IPS DF 19.7 (cell line): ENCODE measurements around the gene TFF3.

Experiments
- DNase-seq: peaks from one replicate; pipeline ENCODE4 v3.0.0-alpha.2; 2013; ENCODE audit warnings: low read depth, low spot score

TFF3 gene, protein sequence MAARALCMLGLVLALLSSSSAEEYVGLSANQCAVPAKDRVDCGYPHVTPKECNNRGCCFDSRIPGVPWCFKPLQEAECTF

DNA sequence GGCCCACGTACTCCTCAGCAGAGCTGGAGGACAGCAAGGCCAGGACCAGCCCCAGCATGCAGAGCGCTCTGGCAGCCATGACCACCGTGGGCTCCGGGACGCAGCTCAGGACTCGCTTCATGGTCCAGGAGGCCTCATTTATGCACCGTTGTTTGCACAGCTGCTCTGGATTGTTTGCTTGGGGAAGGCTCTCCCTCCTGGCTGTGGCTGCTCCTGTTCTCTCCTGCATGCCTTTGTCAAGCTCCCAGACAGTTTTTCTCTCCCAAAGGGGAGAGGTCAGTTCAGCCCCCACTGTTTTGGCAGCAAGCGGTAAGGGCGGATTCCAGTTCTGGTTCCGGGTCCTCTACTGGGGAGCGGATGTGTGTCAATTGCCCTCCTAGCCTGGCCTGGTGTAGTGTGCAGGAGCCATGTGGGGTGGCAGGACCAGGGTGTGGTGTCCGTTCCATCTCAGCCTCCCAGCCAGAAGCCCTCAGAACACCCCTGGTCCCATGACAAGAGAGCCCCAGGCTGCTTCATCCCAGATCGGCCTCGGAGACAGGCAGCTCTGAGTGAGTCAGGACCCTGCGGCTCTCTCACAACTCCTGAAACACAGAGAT, at the start of gene TFF3:
TSS of gene TFF3 (minus strand) at position 114 of the 596 bp plus-strand sequence. CDS start at position 79, 35 bp downstream.
- DNase-seq: no peak

DNA sequence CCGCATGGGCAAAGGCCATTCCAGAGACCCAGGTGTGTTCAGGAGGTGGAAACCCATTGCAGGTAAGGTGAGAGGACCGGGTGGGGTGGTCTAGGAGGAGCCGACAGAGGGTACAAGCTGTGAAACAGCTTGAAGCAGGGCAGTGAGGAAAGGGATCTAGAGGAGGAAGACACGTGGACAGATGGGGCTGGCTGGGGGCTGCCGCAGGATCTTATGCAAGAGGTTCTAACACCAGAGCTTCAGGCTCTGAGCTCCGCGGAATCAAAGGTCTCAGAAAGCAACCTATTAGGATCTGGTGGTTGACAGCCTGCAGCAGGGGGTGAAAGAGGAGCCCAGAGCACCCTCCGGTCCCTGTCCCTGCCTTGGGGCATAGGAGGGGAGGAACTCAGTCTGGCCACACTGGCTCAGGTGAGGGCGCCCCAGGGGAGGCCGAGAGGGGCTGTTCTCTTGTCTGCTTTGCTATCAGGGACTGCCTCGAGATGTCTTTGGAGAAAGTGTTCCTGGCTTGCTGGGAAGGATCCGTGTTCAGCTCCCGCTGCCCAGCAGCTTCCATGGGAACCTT, 49.2 kb upstream of the TFF3 start:
- no peak for DNase-seq

DNA sequence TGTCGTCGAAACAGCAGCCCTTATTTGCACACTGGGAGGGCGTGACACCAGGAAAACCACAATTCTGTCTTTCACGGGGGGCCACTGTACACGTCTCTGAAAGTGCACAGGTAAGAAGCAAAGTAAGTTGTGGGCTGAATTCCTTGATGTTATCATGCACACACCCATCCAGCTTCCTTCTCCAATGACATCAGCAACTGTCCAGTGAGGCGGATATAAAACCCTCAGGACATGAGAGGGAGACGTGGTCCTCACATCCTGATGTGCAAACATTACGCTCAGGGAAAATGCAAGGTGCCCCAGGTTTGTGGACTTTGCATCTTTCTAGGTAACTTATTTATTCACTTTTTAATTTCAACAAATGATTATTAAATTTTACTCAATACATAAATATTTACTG, 48.1 kb upstream of the TFF3 start:
- DNase-seq: no peak

DNA sequence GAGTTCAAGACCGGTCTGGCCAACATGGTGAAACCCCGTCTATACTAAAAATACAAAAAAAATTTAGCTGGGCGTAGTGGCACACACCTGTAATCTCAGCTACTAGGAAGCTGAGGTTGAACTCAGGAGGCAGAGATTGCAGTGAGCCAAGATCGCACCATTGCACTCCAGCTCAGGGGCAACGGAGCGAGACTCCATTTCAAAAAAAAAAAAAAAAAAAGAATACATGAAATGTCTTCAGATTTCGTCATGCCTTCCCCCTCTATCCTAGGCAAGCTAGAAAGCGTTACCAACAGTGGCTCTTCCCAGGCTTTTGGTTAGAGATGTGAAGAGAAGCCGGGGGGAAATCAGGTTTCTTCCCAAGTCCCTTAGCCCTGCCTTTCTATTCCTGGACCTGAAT, 47.5 kb upstream of the TFF3 start:
- no peak for DNase-seq

DNA sequence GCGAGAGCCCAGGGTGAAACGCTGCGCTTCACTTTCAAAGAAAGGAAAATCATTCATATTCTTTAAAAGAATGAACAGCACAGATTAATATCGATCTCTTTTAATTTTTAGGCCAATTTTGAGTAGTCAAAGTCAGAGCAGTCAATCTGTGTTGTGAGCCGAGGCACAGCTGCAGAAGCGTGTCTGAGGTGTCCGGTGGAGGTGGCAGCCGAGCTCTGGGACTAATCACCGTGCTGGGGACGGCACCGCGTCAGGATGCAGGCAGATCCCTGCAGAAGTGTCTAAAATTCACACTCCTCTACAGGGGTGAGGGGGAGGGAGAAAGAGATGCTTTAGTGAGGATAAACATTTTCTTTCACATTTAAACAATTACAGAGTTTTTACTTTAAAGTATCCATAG, 47.0 kb upstream of the TFF3 start:
- no peak for DNase-seq

DNA sequence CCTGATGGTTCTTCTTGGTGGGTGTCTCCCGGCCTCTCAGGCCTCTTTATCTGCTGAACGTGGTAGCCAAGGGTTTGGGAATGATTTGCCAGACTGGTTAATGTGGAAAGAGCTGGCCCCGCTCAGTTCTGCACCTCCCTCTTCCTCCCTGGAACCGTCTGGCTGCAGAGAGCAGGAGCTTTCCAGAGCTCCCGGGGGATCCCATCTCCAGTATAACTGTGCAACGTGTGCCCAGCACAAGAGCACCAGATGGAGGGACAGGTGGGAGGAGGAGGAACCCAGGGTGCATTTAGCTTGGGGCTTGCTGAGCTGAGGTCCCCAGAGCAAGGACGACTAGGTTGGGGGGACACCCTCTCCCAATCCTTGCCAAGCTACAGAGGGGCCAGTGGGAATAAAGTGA, 46.1 kb upstream of the TFF3 start:
- no peak for DNase-seq

DNA sequence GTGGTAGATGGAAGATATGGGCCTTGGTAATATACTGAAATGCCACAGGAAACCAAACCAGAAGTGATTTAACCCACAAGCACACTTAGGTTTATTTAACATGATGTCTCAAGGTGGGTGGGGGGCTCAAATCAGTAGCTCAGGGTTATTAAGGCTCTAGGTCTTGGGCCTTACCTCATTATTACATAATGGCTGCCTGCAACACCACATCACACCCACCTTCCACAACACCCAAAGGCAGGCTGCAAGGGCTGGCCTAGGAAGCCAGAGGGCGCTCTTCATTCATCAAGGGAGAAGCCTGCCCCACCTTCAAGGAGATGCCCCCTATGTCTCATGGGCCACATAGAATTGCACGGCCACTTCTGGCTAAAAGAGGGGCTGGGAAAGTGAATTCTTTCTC, 45.1 kb upstream of the TFF3 start:
- no peak for DNase-seq

DNA sequence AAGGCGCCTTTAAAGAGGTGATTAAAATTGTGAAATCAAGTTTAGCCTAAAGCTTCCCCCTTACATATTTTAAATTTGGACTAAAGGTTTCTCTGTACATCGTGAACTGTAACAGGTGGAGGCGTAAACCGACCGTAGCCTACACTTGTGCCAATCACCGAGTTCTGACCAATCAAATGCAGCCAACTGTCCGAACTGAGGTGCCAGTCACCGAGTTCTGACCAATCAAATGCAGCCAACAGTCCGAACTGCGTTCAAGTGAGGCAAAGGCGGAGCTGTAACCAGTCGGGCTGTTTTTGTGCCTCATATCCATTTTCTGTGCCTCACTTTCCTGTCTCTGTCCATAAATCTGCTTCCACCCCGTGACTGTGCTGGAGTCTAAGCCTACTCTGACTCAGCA, 43.7 kb upstream of the TFF3 start:
- DNase-seq: no peak

DNA sequence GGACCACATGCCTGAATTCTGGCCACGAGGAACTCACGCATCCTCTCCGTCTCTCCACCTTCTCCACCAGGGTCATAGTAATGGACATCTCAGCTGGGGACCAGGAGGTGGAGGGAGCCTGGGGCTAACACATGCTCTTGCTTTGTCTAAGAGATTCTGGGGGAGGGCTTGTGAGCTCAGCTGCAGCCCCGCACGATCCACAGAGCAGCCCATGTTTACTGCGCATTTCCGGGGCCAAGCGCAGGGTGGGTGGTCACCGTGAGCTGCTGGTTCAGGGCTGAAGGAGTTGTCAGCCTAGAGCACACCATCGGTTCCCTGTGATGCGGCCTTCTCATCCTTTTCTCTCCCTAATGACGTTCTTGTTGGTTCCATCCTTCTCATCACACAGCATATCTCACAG, 43.1 kb upstream of the TFF3 start:
- no peak for DNase-seq

DNA sequence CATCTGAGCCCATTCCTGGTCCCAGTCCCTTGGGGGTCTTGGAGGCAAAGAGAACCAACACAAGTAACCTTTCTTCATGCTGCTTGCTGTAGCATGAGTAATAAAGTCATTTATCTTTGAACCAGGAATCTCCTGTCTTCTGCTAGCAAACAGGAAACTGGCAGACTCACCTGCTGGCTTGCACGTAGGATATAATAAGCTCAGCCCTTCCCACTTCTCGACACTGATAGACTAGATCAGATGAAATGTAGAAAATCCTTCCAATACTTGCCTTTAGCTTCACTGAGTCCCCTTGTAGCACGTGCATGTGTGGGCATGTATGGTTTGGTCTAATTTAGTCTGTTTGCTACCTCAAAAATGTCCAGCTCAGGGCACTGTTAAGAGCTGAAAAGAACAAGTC, 42.1 kb upstream of the TFF3 start:
- DNase-seq: no peak

DNA sequence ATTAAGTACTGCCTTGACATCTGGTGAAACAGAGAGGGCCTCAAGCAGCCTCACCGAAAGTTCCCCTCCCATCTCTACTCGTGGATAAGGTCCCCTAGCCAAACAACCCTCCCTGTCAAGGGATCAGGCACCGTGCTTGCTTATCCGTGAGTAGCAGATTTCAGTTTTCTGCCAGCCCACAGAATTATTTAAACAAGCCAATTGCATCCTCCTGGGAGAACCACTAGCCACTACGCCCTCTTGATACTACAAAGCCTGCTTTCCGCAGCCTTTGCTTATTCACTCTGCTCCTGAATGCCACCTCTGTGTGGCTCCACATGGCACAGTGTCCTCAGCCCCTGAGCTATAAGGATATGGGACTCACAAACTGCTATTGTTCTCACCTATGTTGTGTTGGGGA, 41.4 kb upstream of the TFF3 start:
- DNase-seq: no peak

DNA sequence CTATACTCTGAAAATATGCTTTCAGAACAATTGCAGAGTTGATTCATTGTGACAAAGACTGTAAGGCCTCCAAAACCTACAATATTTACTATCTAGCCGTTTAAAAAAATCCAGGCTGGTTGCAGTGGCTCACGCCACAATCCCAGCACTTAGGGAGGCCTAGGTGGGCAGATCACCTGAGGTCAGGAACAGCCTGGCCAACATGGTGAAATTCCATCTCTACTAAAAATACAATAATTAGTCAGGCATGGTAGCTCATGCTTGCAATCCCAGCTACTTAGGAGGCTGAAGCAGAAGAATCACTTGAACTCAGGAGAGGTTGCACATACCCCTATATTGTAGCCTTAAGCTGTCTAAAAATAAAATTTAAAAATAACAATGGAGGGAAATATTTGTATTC, 40.8 kb upstream of the TFF3 start:
- DNase-seq: no peak

DNA sequence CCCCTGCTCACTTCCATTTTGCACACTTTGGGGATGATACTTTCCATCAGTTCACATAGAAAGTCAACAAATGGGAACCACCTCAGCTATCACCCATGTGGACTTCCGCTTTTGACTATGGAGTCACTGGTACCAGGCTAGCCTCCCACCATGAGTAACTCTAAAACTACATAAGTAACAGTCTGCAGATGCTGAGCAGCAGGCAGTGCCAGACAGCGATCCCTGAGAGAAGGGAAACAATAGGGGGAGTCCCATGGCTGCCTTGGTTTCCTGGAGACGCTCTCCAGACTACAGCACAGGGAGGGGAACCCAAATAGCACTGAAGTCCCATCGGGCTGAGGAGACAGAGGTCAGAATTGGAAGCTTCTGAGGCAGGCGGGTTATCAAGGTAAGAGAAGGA, 38.4 kb upstream of the TFF3 start:
- no peak for DNase-seq

DNA sequence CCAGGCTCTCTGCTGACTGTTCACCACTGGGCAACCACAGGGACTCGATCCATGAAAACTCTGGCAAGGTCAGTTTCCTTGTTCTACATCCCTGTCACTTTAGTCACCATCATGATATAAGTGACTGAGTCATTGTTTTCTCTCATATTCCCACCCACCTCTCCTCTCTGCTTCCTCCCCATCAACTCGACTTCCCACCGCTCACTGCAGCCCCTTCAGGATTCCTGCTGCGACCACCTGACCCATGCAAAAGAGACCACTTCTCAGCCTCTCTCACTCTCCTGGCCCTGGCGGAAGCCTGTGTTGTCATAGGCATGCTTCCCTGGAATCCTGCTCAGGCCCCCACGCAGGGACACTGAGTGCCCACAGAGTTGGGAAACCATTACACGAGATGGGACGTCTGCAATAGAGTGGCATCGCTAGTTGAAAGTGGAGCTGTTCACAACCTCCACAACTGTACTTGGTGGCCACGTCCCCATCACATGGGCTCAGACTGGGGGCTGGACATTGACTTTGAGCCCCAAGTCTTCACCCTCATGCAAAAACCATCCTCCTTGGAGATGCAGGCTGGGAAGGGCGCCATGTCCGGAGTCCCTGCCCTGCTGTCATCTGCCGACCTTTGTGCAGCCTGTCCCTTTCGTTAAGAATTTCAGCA, 37.4 kb upstream of the TFF3 start:
- DNase-seq: no peak

DNA sequence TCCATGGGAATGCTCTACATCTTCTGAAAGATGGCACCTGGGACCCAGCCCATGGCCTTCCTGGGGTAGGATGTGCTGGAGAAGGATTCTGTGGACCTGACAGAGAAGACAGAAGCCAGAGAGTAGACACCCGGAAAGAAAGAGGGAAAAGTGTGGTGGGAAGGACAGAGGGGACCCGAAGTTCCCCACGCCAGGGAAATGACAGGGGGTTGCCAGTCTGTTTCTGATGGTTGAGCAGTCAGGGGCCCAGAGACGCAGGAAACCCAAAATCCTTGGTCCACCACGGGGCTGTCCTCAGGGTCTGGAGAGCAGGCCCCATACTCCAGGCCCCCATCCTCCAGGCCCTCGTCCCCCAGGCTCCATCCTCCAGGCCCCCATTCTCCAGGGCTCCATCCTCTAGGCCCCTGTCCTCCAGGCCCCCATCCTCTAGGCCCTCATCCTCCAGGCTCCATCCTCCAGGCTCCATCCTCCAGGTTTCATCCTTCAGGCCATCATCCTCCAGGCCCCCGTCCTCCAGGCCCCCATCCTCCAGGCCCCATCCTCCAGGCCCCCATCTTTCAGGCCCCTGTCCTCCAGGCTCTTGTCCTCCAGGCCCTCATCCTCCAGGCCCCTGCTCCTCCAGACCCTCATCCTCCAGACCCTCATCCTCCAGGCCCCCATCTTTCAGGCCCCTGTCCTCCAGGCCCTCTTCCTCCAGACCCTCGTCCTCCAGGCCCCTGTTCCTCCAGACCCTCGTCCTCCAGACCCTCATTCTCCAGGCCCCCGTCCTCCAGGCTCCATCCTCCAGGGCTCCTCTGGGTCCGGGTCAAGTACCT, 36.6 kb upstream of the TFF3 start:
- no peak for DNase-seq

DNA sequence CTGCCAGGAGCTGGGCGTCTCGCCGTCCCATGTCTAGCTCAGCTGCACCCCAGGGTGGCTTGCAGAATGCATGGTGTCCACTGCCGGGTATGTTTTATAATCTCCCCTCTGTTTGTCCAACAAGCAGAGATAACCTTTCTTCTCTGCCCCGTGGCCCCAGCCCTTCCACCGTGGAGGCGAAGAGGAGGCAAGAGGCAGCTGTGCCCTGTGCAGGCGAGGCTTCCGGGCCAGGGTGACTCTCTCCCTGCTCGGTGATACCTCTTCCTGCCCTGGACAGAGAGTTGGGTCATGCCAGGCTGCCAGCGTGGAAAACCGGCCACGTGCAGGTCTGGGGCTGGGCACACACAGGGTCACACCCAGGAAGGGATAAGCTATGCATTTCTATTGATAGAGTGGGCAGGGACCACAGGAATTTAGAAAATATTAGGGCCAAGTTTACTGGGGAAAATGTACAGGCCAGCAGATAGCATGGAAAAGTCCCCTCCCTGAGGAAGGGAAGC, 35.8 kb upstream of the TFF3 start, which contains the start of gene TFF2:
TSS of gene TFF2 (minus strand) at position 68 of the 500 bp plus-strand sequence. CDS start at position 31, 37 bp downstream.
- DNase-seq: no peak

DNA sequence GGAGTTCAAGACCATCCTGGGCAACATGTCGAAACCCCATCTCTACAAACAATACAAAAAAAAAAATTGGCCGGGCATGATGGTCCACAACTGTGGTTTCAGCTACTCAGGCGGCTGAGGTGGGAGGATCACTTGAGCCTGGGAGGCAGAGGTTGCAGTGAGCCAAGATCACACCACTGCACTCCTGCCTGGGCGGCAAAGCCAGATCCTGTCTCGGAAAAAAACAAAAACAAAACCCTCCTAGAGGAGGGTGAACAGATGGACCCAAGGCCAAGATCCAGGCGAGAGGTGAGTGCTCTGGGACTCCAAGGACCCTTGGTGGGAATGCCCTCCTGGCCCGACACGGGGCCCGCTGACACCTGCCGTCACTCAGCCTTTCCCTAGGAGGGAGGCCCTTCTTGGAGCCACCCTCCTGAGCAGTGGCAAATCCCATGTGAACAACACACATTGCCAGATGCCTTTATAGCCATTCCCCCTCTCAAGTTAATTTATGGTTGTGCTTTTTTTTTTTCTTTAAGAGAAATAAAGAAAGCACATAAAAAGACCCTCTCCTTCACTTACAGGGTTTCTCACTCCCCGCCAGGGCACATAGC, 35.2 kb upstream of the TFF3 start:
- no peak for DNase-seq

DNA sequence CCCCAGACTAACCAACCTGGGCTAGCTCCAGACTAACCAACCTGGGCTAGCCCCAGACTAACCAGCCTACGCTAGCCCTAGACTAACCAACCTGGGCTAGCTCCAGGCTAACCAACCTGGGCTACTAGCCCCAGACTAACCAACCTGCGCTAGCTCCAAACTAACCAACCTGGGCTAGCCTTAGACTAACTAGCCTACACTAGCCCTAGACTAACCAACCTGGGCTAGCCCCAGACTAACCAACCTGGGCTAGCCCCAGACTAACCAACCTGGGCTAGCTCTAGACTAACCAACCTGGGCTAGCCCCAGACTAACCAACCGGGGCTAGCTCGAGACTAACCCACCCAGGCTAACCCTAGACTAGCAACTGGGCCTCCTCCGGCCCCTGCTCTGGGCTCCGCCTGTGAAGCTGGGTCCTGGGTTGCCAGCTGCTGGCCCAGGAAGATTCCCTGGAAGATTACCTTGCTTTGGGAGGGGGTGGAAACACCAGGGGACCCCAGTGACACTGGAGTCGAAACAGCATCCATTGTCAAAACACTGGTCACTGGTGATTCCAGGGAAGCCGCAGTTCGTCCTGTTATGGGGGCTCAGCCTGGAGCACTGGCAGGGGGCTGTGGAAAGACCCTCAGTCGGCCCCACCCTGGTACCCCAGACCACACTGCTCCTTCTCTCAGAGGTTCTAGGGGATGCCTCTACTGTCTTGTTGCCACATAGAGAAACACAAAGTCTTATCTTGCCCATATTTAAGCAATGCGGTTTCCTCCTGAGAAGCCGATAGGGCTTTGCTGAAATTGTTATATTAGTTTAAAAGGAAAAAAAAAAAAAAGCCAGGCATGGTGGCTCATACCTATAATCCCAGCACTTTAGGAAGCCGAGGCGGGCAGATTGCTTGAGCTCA, 34.5 kb upstream of the TFF3 start:
- DNase-seq: no peak

DNA sequence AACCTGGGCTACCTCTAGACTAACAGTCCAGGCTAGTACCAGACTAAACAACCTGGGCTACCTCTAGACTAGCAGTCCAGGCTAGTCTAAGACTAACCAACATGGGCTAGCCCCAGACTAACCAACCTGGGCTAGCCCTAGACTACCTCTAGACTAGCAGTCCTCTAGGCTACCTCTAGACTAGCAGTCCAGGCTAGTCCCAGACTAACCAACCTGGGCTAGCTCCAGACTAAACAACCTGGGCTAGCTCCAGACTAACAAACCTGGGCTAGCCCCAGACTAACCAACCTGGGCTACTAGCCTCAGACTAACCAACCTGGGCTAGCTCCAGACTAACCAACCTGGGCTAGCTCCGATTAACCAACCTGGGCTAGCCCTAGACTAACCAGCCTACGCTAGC, 33.6 kb upstream of the TFF3 start:
- no peak for DNase-seq

DNA sequence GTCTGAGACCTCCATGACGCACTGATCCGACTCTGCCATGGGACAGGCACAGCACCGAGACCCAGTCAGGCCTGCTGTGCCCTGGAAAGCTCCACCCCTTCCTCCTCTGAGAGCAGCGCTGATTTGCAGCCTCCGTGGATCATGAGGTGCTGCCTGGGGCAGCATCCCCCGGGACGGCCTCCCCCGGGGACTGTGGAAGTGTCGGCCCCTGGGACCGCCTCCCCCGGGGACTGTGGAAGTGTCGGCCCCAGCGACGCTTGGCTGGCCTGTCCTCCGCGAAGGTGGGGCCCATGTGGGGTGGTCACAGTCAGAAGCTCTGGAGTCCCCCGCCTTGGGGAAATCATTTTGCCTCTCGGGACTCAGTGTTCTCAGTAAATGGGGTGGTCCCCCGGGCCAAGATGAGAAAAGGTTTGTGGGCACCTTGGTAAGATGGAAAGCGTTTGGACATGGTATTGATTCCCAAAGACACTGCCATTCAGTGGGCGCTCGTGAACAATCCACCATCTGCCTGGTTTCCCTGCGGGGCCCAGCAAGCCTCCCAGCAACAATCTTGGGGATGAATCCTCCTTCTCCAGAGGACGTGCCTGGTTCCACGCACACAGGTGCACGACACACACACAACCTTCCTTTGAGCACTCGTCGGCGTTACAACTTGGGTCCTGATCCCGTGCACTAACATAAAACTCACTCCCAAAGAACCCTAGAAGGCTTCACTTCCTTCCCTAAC, 32.6 kb upstream of the TFF3 start:
- DNase-seq: no peak
